ENCODE data around the gene PRPF6. TPM values are rescaled to one million over a fixed set of nuclear protein-coding genes. Genes with fewer than 3 reads are reported as not detected.

The PRPF6 gene
- polyA plus RNA-seq, 1 experiment: 38.5 TPM

DNA sequence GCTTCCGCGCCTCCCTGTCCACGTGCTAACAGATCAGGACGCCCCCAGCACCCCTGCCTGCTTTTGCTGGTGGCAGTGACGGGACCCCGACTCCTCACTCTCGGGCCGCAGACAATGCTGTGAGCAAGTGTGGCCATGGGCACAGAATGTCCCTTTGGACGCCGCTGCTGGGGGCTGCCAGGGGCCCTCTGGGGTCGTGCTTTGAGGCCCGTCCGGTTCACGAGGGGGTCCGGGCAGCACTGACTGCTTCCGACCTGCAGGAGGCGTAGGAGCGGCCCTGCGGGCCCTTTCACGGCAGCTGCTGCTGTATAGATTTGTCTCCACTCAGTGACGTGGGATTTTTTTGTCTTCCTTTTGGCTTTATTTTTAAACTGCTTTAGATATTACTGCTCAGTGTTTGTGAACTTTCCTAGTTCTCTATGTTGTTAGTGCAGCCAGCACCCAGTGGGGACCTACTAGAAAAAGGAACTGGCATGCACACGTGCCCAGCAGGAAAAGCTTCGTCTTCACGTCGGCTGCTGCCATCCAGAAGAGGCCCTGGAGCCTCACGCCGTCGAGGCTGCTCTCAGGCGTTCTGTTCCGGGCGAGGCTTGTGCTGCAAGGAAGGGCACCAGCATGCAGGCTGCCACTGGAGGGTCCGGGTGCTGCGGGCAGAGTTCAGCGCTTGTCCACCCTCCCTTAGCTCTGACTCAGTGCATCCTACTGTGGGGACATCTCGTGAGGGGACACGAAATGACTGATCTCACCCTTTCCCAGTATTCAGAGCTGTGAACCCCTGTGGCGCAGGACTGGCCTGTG is 46.5 kb upstream of the PRPF6 start:
- ChIA-PET POLR2A (no interaction called here), CTCF (no interaction called here)

DNA sequence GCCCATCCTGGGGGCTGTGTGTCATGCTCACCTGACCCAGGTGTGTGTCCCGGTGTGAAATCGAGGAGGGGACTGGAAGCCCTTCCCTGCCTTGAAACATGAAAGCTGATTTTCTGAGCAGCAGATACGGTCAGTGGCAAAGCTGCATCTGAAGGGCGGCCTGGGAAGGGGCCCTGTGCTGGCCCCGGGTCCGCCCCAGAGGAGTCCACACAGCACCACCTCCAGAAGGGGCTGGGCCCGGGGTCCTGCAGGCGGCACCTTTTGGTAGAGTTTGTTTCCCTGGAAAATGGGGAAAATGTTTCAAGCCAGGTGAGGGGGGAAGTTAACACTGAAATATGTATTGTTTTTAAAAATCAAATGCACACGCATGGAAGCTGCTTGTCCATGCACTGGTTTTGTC is 45.5 kb upstream of the PRPF6 start:
- ChIA-PET CTCF (no interaction called here), POLR2A (no interaction called here)
- H3K9me3 ChIP-seq (ENCODE audit: control insufficient read depth, insufficient read depth, low read length): peaks cover 15% of the 10 kb centered on the region; the same call in 1 of the 2 replicates
- no peak for DNase-seq (ENCODE audit: low read depth, low spot score)
- no peak overlapping the region for H3K4me3 ChIP-seq (ENCODE audit: low read depth, low read length)
- TF ChIP-seq, protein P1, sequence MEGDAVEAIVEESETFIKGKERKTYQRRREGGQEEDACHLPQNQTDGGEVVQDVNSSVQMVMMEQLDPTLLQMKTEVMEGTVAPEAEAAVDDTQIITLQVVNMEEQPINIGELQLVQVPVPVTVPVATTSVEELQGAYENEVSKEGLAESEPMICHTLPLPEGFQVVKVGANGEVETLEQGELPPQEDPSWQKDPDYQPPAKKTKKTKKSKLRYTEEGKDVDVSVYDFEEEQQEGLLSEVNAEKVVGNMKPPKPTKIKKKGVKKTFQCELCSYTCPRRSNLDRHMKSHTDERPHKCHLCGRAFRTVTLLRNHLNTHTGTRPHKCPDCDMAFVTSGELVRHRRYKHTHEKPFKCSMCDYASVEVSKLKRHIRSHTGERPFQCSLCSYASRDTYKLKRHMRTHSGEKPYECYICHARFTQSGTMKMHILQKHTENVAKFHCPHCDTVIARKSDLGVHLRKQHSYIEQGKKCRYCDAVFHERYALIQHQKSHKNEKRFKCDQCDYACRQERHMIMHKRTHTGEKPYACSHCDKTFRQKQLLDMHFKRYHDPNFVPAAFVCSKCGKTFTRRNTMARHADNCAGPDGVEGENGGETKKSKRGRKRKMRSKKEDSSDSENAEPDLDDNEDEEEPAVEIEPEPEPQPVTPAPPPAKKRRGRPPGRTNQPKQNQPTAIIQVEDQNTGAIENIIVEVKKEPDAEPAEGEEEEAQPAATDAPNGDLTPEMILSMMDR (IDR thresholded peaks at IDR 0.05; ENCODE audit: low read depth, low read length): no peak
- no peak overlapping the region for H3K27ac ChIP-seq (ENCODE audit: low read depth, low read length)
- H3K27me3 ChIP-seq (ENCODE audit: control insufficient read depth, insufficient read depth, low read length): no peaks in the 10 kb centered on the region

More for the DNA sequence above, 46.5 kb upstream of the PRPF6 start:
- no peak for DNase-seq (ENCODE audit: low read depth, low spot score)
- Histone ChIP-seq H3K9me3 (ENCODE audit: control insufficient read depth, insufficient read depth, low read length) (peaks cover 8% of the 10 kb centered on the region; the same call in 1 of the 2 replicates), H3K27ac (ENCODE audit: low read depth, low read length) (no peak overlapping the region), H3K27me3 (ENCODE audit: control insufficient read depth, insufficient read depth, low read length) (no peaks in the 10 kb centered on the region), H3K4me3 (ENCODE audit: low read depth, low read length) (no peak overlapping the region)
- TF ChIP-seq, protein P1 (IDR thresholded peaks at IDR 0.05; ENCODE audit: low read depth, low read length): peak; percentile 41

DNA sequence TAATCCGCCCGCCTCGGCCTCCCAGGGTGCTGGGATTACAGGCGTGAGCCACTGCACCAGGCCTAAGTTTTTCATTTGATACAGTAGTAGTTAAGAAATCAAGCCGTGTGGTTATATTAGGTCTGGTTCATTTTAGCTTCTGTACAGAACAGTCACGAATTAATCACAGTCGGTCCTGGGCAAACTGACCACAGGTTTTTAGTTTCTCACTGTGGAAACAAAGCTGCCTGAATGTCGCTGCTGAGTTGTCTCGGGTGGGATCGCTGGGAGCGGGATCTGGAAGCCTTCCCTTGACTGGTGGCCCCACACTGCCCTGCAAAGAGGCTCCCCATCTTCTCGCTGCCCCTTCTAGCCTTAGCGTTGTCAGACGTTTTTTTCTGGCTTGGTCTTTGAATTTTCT is 43.3 kb upstream of the PRPF6 start:
- TF ChIP-seq, protein P1 (IDR thresholded peaks at IDR 0.05; ENCODE audit: low read depth, low read length): no peak
- H3K27ac ChIP-seq (ENCODE audit: low read depth, low read length): no peak overlapping the region
- peaks cover 28% of the 10 kb centered on the region; the same call in 1 of the 2 replicates for H3K9me3 ChIP-seq (ENCODE audit: control insufficient read depth, insufficient read depth, low read length)
- H3K4me3 ChIP-seq (ENCODE audit: low read depth, low read length): no peak overlapping the region
- ChIA-PET CTCF (no interaction called here), POLR2A (no interaction called here)
- DNase-seq (ENCODE audit: low read depth, low spot score): no peak
- H3K27me3 ChIP-seq (ENCODE audit: control insufficient read depth, insufficient read depth, low read length): no peaks in the 10 kb centered on the region

DNA sequence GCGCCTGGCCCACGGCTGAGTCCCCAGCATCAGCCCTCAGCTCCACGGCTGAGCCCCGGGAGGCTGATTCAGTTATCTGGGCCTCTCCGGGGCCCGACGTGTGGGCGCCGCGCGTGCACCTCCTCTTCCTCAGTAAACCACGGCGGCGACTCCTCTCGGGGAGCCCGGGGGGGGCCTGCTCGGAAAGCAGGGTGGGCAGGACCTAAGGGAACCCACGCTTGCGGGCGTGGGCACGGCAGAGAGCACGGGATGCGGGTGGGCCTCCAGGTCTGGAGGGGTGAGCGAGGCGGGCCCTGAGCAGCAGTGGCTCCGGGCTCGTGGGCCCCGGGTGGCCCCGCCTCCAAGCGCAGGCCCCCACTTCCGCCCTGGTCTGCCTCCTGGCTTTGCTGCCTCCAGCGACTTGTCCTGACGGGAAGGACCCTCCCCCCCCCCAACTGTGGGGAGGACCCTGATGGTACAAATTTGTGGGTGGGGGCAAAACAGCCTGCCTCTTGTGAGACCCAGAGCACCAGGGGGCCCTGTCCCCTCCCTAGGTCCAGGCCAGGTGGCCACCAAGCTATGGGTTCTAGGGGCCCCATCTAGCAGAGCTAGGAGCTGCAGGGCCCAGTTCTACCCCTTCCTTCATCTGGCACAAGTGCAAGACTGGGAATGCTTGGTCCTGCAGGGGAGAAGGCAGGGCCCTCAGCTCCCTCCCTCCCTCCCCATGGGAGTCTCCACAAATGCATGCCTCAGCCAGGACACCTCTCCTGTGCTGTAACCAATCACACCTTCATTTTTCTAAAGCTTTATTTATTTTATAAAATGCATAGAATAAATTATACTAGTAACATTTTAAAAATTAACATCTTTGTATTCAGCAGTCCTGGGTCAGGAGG is 41.6 kb upstream of the PRPF6 start:
- POLR2A ChIA-PET: no interaction called here
- no peak for DNase-seq (ENCODE audit: low read depth, low spot score)
- Histone ChIP-seq H3K27ac (ENCODE audit: low read depth, low read length) (no peak overlapping the region), H3K4me3 (ENCODE audit: low read depth, low read length) (no peak overlapping the region), H3K9me3 (ENCODE audit: control insufficient read depth, insufficient read depth, low read length) (peaks cover 28% of the 10 kb centered on the region; the same call in 1 of the 2 replicates), H3K27me3 (ENCODE audit: control insufficient read depth, insufficient read depth, low read length) (no peaks in the 10 kb centered on the region)
- CTCF ChIA-PET: interaction anchor here (1.0 kb wide), 1 partner anchor 34 kb away, joined by 3 read pairs; no protein-coding TSS in a partner anchor
- TF ChIP-seq, protein P1 (IDR thresholded peaks at IDR 0.05; ENCODE audit: low read depth, low read length): no peak
